HL-60 (cell line): ENCODE measurements around the gene PDE11A.

Experiments
- GABPA ChIP-seq: IDR thresholded peaks from 2 replicates; pipeline ENCODE4 v1.6.1; 2012; ENCODE audit warnings: low read depth
- POLR2AphosphoS5 ChIP-seq: IDR thresholded peaks from 2 replicates; pipeline ENCODE4 v1.6.1; 2012; ENCODE audit warnings: low read depth
- TF ChIP-seq, protein P1 (sequence below): IDR thresholded peaks from one replicate; pipeline ENCODE4 v1.5.1; 2011; ENCODE audit warnings: low read length, control low read depth, inconsistent platforms; ENCODE audit not compliant: insufficient read depth

- TF ChIP-seq POLR2AphosphoS5 (no peak), GABPA (no peak)
- TF ChIP-seq, protein P1, sequence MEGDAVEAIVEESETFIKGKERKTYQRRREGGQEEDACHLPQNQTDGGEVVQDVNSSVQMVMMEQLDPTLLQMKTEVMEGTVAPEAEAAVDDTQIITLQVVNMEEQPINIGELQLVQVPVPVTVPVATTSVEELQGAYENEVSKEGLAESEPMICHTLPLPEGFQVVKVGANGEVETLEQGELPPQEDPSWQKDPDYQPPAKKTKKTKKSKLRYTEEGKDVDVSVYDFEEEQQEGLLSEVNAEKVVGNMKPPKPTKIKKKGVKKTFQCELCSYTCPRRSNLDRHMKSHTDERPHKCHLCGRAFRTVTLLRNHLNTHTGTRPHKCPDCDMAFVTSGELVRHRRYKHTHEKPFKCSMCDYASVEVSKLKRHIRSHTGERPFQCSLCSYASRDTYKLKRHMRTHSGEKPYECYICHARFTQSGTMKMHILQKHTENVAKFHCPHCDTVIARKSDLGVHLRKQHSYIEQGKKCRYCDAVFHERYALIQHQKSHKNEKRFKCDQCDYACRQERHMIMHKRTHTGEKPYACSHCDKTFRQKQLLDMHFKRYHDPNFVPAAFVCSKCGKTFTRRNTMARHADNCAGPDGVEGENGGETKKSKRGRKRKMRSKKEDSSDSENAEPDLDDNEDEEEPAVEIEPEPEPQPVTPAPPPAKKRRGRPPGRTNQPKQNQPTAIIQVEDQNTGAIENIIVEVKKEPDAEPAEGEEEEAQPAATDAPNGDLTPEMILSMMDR, result no peak
Observed at GRCh38 chr2:177680866-177681712, 391.5 kb downstream of the PDE11A start.
